NCI-H2081 treated with DMSO at 0.1 percent for 48 hours (cell line): ENCODE results near the gene ZNF791.
A peak's percentile ranks its signal among the peaks of the same experiment; 100 is the strongest.
"Not testable (repeated sequence)": the region's sequence is repeated elsewhere in the genome, so short reads cannot be mapped to it uniquely, and the experiment has no call there.

Experiments used
- DNase-seq: peaks from one replicate; lab custom pipeline; 2025; lab: John Stamatoyannopoulos, UW

The ZNF791 gene

GRCh38 chr19:12629215-12629614 is 18.5 kb downstream of the ZNF791 start:
- DNase-seq: no peak

DNA sequence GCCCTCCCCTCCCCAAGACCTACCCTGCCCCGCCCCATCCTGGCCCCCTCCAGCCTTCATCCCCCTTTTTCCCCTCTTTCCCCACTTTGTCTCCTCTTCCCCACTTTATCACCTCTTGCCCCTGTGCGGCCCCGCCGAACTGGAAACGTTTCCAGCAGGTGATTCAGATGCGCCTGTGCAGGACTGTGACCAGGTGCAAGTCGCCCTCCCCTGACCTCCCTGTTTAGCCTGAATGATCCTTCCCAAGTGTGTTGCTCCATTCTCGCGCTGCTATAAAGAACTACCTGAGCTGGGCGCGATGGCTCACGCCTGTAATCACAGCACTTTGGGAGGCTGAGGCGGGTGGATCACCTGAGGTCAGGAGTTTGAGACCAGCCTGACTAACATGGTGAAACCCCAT is 25.9 kb downstream of the ZNF791 start:
- no peak for DNase-seq

GRCh38 chr19:12638611-12639182 is 28.0 kb downstream of the ZNF791 start:
- DNase-seq: no peak

GRCh38 chr19:12639901-12640613 is 29.3 kb downstream of the ZNF791 start:
- peak; percentile 42 for DNase-seq

- DNase-seq: no peak
Measured at GRCh38 chr19:12641456-12641855, 30.7 kb downstream of the ZNF791 start.

DNA sequence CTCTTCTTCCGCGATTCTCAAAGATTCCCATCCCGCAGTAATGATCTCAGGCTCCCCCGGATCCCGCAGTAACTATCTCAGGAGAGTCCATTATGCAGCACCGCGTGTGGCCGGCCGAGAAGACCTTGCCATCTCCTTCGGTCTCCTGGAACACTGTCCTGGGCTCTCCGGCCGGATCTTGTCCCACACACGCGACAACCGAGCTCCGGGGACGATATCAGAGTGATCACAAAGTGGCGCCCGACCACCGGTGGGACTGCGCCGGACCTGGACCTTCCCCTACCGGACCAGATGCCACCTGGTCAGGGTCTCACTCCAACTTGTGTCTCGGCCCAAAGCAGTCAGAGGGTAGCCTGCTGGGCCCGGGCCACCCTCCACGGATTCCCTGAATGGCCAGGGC is 31.8 kb downstream of the ZNF791 start:
- no peak for DNase-seq

- not testable (repeated sequence) for DNase-seq
Measured at GRCh38 chr19:12643716-12644115, 33.0 kb downstream of the ZNF791 start.

GRCh38 chr19:12646551-12646950 is 35.8 kb downstream of the ZNF791 start:
- DNase-seq: no peak

GRCh38 chr19:12647047-12647446 is 36.3 kb downstream of the ZNF791 start:
- no peak for DNase-seq

DNA sequence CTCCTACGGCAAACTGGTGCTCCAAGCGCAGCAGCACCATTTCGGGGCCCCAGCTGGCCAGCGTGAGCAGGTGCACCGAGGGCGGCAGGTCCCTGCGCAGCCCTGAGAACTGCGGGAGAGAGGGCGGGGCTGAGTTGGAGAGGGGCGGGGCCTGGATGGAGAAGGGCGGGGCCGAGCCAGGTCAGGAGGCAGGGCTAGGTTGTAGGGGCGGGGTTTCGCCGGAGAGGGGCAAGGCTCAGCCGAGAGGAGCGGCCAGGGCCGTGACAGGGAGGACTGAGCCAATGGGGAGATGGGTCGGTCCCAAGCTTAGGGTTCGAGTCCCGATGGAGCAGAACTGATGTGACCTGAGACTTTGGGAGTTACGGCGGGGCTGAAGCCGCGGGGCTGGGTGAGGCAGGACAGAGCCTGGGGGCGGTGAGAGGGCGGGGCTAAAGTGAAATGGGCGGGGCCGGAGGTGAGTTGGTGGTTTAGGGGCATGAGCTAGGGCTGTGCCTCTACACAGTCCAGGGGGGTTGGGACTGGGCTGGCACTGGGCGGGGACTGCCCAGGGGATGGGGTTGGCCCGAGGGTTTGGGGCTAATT is 36.9 kb downstream of the ZNF791 start:
- DNase-seq: no peak

GRCh38 chr19:12648088-12648487 is 37.4 kb downstream of the ZNF791 start:
- no peak for DNase-seq

DNA sequence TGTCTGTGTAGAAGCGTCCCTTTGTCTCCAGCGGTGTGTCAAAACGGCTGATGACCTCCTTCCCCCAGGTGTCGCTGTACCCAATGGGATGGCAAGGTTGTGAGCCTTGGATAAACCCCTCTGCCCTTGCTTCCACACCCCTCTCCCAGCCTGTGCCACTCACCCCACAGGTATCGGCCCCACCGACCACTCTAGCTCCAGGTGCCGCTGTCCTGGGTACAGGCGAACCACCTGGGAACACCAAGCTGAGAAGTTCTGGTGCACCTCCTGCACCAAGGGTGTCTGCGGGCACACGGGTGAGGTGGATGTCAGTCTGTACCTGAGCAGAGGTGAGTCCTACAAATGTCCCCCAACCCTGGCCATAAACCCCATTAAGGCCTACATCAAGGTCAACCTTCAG is 39.2 kb downstream of the ZNF791 start:
- no peak for DNase-seq

- DNase-seq: no peak
Measured at GRCh38 chr19:12652219-12652618, 41.5 kb downstream of the ZNF791 start.

GRCh38 chr19:12655546-12655945 is 44.8 kb downstream of the ZNF791 start:
- DNase-seq: no peak

- no peak for DNase-seq
Measured at GRCh38 chr19:12656899-12657571, 46.3 kb downstream of the ZNF791 start.

DNA sequence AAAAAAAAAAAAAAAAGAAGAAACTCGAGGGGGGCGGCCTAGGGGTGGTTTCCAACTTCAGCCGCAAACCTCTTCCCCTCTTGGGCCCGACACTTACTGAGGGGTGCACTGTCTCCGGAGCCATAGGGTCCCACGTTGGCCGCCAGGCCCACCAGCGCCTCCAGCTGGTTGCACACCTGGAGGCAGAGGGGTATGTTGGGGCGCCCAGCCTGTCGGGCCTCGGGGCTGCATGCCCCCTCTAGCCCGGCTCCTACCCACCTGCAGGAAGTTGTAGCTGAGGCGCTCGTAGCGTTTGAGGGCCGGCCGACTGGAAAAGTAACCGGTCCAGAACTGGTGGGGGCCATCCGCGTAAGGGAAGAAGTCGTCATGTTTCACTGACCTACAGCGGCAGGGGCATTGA is 47.2 kb downstream of the ZNF791 start:
- no peak for DNase-seq

DNA sequence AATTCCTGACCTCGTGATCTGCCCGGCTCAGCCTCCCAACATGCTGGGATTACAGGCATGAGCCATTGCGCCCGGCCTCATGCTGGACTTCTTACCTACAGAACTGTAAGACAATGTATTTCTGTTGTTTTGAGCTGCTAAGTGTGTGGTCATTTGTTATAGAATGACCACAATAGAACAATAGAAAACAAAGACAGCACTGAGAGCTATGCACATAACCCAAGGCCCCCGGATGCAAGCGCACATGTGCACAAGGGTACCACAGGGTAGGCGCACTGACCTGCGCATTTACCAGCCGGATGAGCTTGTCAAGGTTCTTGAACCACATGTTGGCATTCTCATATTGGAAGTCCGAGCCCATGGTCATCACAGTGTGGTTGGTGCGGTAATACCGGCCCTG is 50.3 kb downstream of the ZNF791 start:
- DNase-seq: no peak

DNA sequence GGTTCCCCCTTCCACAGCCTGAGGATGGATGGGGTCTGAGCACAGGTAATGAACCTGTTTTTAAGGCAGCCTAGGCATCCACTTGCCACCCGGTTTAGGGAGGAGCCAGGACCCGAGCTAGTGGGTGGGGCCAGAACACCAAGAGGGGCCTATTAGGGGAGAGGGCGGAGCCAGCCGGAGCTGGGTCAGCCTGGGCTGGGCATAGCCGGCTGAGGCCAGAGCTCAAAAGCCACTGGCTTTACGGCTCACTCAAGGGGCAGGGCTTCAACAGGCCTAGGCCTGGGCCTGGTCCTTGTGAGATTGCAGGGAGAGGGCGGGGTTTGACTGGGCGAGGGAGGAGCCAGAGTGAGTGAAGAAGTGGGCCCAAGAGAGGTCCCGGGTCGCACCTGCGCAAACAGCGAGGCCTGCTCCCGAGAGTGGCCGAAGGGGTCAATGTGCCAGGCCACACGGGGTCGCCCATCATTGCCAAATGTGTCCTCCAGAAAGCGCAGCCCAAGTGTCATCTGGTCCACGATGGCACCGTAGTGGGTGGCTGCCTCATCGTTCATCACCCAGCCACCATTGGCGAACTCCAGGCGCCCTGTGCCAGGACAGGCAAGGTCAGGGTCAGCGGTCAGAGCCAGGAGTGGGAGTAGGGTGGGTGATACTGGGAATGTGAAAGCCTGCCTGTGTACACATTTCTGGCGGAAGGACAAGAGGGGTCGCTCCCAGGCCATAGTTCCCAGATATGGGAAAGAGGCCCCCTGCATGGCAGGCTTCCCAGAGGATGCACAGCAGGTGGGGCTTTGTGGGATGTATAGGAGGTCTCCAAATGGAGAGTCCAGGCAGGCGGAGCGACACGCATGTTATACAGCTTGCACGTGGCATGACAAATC is 53.9 kb downstream of the ZNF791 start:
- DNase-seq: no peak

- DNase-seq: no peak
Measured at GRCh38 chr19:12665281-12665573, 54.5 kb downstream of the ZNF791 start.

DNA sequence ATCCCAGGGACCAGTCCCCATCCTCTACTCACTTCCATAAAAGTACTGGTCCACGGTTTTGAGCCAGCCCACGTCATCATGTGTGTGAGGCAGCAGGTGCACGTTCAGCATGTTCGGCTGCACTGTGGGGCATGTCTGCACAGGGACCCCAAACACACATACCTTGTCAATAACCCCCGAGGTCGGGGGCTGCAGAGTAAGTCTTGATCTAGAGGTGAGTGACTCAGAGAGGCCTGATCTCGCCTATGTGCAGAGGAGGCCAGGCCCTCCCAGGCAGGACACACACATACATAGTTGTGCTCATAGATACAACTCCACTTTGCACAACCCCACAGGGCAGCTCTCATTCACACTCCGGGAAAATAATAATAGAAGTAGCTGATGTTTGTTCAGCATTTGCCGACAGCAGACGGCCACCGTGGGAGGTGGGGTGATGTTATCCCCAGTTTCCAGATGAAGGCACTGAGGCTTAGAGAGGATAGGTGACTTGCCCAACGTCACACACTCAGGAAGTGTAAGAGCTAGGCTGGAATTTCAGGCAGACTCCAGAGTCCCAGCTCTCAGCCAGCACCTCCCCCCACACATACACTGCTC is 55.0 kb downstream of the ZNF791 start:
- no peak for DNase-seq

DNA sequence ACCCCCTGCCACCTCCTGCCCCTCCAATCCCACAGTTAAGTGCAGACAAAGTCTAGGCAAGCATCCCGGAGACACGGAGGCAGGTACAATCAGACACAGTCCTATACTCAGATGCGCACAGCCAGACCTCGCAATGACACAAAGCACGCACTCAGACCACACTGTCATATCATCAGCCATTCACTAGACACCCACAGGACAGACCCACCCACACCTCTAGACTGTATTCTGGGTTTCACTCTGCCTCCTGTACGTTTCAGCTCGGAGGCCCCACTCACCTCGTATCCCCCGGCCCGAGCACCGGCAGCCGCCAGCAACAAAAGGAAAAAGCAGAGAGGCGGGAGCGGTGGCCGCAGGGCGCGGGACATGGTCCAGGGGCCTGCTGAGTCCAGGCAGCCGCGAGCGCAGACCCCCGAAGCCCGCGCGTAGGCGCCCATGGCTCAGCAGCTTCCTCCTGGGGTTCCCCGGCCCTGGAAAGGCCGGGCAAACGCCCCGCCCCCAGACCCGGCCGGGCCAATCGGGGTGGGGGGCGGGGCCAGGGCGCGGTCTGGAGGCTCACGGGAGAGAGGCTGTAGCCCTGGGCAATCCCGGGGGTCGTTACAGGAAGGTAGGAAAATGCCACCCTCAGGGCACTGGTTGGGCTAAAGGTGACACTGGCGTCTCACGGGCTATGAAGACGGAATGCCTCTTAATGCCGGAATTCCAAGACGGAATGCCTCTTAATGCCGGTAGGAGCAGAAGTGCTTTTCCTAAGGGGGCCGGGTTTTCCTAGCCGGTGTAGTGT is 55.7 kb downstream of the ZNF791 start, which contains the start of the genes MAN2B1 and WDR83:
Gene MAN2B1, minus strand, starts transcription at position 478 of the 784 bp plus-strand sequence. Its CDS starts 41 bp downstream, at position 437.
Gene WDR83, plus strand, starts transcription at position 543 of the 784 bp plus-strand sequence. CDS start 2,984 bp downstream, outside the sequence.
- peak; percentile 13 for DNase-seq
